K562 (cell line): Measurements from ENCODE around the gene CYB5D1. TPM values are rescaled to one million over a fixed set of nuclear protein-coding genes. Genes with fewer than 3 reads are reported as not detected.

Source experiments
- CBFB ChIP-seq: sonication (generic); formaldehyde crosslinking; IDR thresholded peaks from 2 replicates; pipeline ENCODE4 v1.4.0; 2020; ENCODE audit warnings: mild to moderate bottlenecking, missing genetic modification reagents
- CCAR2 ChIP-seq: fragments of 200-400 bp; formaldehyde crosslinking; IDR thresholded peaks from 2 replicates; pipeline ENCODE4 v1.6.1; 2017; ENCODE audit warnings: mild to moderate bottlenecking, low read depth, low read length
- COPS2 ChIP-seq: fragments of 450-650 bp; conservative IDR thresholded peaks from 2 replicates; pipeline ENCODE4 v1.6.1; 2016; ENCODE audit warnings: mild to moderate bottlenecking, moderate library complexity
- ESRRB ChIP-seq: fragments of 250-450 bp; sonication (Bioruptor Pico); IDR thresholded peaks from 2 replicates; pipeline ENCODE4 v1.5.0; 2020; ENCODE audit warnings: mild to moderate bottlenecking, moderate library complexity, borderline replicate concordance
- HDAC1 ChIP-seq, 2 experiments: fragments of 450-650 bp; IDR thresholded peaks; 2 replicates each; pipeline ENCODE4 v1.6.1; 2016 to 2017; ENCODE audit warnings: inconsistent platforms in 1 of 2, mild to moderate bottlenecking in 1 of 2, moderate library complexity in 1 of 2
- ILK ChIP-seq: fragments of 450-650 bp; IDR thresholded peaks from 2 replicates; pipeline ENCODE4 v1.6.1; 2016; ENCODE audit warnings: missing genetic modification characterization, low read depth, mild to moderate bottlenecking, missing compliant biosample characterization, moderate library complexity, borderline replicate concordance
- KDM5B ChIP-seq: fragments of 200-600 bp; sonication (generic); IDR thresholded peaks from 2 replicates; pipeline ENCODE4 v1.6.1; 2012; ENCODE audit warnings: low read depth, mild to moderate bottlenecking, moderate library complexity, low read length, control low read depth, inconsistent platforms; ENCODE audit not compliant: insufficient replicate concordance
- POLR2G ChIP-seq: fragments of 200-400 bp; formaldehyde crosslinking; IDR thresholded peaks from 2 replicates; pipeline ENCODE4 v1.6.1; 2017; ENCODE audit warnings: low read depth, mild to moderate bottlenecking, antibody characterized with exemption, low read length, moderate library complexity
- PYGO2 ChIP-seq: fragments of 450-650 bp; IDR thresholded peaks from 2 replicates; pipeline ENCODE4 v1.6.1; 2016; ENCODE audit warnings: mild to moderate bottlenecking, missing genetic modification characterization, moderate library complexity, missing compliant biosample characterization
- ZBED1 ChIP-seq: IDR thresholded peaks from 2 replicates; pipeline ENCODE4 v1.6.1; 2014
- ZNF830 ChIP-seq: fragments of 250-450 bp; sonication (Bioruptor Pico); IDR thresholded peaks from 2 replicates; pipeline ENCODE4 v1.5.0; 2021; ENCODE audit warnings: mild to moderate bottlenecking
- polyA plus RNA-seq, 8 experiments: library from polyadenylated mRNA; depleted of rRNA in 4 of 8; stranded (reverse) in 5 of 8; unstranded in 3 of 8; fragments of >200 nt; fragmentation: Nextera tagmentation in 2 of 8; fragmentation: Illumina TruSeq in 1 of 8; extraction: Ambion mirVana in 2 of 8; extraction: Trizol in 1 of 8; gene quantifications; 2 replicates each; pipeline versions ENCODE4 v1.2.1 to v1.2.3, GENCODE V29; 2011 to 2014; ENCODE audit warnings: inconsistent platforms in 1 of 8, missing spikeins in 1 of 8
- total RNA-seq, 7 experiments: library from RNA; depleted of rRNA in 6 of 7; stranded (reverse); fragments of >200 nt in 6 of 7; fragmentation: Illumina TruSeq in 2 of 7; extraction: Trizol in 2 of 7; gene quantifications; 2 replicates each; pipeline versions ENCODE4 v1.2.1 to v1.2.3, GENCODE V29; 2011 to 2021; ENCODE audit warnings: low replicate concordance in 1 of 7
- TF ChIP-seq, protein P1 (sequence below): sonication (generic); formaldehyde crosslinking; IDR thresholded peaks from 2 replicates; pipeline ENCODE4 v1.8.0; 2022; ENCODE audit warnings: mild to moderate bottlenecking, missing genetic modification reagents
- TF ChIP-seq, protein P2 (sequence below): fragments of 250-450 bp; sonication (Bioruptor Pico); IDR thresholded peaks from 2 replicates; pipeline ENCODE4 v1.4.0; 2020; ENCODE audit warnings: mild to moderate bottlenecking, moderate library complexity
- TF ChIP-seq, protein P3 (sequence below): fragments of 250-450 bp; sonication (Bioruptor Pico); IDR thresholded peaks from 2 replicates; pipeline ENCODE4 v1.5.1; 2021; ENCODE audit warnings: mild to moderate bottlenecking
- TF ChIP-seq, protein P4 (sequence below): fragments of 250-450 bp; sonication (Bioruptor Pico); IDR thresholded peaks from 2 replicates; pipeline ENCODE4 v1.8.0; 2021; ENCODE audit warnings: mild to moderate bottlenecking, moderate library complexity

CYB5D1 gene
- total and polyA plus RNA-seq, 9 of the 15 experiments (the other 6 are each of a cell fraction or from before 2014, with no cell fraction given): 2.4 to 7.9 (median 5.7) TPM

DNA sequence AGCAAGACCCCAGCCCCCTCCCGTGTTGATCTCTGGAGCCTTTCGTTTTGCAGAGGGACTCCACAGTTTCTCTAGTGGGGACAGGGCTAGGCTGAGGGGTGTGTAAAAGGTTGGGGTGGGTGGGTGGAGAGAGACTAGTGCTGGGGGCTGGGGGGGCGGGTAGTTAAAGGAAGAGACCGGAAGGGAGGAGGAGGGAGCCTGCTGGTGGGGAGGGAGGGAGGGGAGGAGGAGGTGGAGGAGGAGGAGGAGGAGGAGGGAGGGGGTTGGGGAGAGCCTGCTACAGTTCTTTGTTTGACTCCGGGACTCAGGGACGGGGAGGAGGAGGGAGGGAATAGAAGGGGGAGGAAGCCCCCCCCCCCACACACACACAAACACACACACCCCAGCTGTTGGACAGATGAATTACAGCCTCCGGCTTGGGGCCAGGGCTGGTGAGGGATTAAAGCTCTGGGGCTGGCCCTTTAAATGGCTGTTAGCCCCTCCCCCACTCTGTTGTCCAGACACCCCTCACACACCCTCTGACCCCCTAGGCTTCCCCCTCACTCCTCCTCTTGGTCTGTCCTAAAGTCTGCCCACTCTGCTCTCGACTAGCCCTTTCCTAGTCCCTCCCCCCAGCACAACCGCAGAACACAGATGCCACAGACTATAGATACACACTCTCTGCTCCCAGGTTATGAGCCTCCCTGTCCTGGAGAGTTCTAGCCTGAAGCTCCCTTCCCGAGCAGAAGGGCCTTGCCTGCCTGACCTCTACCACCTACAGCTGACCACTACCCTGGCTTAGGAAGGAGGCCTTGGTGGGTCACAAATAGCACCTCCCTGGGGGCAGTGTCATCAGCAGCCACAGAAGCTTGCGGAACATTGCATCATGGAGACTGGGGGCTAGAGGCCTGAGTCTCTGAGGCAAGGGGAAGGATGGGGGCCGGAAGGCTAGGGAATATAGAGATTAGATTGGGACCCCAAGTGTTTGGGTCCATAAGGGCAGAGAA lies 19.4 kb upstream of the CYB5D1 start (continued):
- TF ChIP-seq, protein P1, sequence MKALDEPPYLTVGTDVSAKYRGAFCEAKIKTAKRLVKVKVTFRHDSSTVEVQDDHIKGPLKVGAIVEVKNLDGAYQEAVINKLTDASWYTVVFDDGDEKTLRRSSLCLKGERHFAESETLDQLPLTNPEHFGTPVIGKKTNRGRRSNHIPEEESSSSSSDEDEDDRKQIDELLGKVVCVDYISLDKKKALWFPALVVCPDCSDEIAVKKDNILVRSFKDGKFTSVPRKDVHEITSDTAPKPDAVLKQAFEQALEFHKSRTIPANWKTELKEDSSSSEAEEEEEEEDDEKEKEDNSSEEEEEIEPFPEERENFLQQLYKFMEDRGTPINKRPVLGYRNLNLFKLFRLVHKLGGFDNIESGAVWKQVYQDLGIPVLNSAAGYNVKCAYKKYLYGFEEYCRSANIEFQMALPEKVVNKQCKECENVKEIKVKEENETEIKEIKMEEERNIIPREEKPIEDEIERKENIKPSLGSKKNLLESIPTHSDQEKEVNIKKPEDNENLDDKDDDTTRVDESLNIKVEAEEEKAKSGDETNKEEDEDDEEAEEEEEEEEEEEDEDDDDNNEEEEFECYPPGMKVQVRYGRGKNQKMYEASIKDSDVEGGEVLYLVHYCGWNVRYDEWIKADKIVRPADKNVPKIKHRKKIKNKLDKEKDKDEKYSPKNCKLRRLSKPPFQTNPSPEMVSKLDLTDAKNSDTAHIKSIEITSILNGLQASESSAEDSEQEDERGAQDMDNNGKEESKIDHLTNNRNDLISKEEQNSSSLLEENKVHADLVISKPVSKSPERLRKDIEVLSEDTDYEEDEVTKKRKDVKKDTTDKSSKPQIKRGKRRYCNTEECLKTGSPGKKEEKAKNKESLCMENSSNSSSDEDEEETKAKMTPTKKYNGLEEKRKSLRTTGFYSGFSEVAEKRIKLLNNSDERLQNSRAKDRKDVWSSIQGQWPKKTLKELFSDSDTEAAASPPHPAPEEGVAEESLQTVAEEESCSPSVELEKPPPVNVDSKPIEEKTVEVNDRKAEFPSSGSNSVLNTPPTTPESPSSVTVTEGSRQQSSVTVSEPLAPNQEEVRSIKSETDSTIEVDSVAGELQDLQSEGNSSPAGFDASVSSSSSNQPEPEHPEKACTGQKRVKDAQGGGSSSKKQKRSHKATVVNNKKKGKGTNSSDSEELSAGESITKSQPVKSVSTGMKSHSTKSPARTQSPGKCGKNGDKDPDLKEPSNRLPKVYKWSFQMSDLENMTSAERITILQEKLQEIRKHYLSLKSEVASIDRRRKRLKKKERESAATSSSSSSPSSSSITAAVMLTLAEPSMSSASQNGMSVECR: 0 out of 2 replicates have a peak, but pooled peaks have one; percentile 27
- TF ChIP-seq CCAR2 (no peak), ILK (tag) (no peak), KDM5B (peak; percentile 36), ESRRB (CRISPR knock-in tag) (no peak), HDAC1 (IDR thresholded peaks at IDR 0.05) (peak in 1 of 2 experiments; percentile 51; a peak in 2 of 4 replicates), ZBED1 (no peak), PYGO2 (tag) (no peak), CBFB (CRISPR knock-in tag) (peak; percentile 27; the same call in 1 of the 2 replicates), ZNF830 (no peak), COPS2 (no peak), POLR2G (peak; percentile 44; the same call in 1 of the 2 replicates)
- TF ChIP-seq, protein P2, sequence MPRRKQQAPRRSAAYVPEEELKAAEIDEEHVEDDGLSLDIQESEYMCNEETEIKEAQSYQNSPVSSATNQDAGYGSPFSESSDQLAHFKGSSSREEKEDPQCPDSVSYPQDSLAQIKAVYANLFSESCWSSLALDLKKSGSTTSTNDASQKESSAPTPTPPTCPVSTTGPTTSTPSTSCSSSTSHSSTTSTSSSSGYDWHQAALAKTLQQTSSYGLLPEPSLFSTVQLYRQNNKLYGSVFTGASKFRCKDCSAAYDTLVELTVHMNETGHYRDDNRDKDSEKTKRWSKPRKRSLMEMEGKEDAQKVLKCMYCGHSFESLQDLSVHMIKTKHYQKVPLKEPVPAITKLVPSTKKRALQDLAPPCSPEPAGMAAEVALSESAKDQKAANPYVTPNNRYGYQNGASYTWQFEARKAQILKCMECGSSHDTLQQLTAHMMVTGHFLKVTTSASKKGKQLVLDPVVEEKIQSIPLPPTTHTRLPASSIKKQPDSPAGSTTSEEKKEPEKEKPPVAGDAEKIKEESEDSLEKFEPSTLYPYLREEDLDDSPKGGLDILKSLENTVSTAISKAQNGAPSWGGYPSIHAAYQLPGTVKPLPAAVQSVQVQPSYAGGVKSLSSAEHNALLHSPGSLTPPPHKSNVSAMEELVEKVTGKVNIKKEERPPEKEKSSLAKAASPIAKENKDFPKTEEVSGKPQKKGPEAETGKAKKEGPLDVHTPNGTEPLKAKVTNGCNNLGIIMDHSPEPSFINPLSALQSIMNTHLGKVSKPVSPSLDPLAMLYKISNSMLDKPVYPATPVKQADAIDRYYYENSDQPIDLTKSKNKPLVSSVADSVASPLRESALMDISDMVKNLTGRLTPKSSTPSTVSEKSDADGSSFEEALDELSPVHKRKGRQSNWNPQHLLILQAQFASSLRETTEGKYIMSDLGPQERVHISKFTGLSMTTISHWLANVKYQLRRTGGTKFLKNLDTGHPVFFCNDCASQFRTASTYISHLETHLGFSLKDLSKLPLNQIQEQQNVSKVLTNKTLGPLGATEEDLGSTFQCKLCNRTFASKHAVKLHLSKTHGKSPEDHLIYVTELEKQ: no peak
- TF ChIP-seq, protein P3, sequence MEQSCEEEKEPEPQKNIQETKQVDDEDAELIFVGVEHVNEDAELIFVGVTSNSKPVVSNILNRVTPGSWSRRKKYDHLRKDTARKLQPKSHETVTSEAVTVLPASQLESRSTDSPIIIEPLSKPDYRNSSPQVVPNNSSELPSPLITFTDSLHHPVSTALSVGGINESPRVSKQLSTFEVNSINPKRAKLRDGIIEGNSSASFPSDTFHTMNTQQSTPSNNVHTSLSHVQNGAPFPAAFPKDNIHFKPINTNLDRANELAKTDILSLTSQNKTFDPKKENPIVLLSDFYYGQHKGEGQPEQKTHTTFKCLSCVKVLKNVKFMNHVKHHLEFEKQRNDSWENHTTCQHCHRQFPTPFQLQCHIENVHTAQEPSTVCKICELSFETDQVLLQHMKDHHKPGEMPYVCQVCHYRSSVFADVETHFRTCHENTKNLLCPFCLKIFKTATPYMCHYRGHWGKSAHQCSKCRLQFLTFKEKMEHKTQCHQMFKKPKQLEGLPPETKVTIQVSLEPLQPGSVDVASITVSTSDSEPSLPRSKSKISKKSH (CRISPR knock-in tag): no peak
- TF ChIP-seq, protein P4, sequence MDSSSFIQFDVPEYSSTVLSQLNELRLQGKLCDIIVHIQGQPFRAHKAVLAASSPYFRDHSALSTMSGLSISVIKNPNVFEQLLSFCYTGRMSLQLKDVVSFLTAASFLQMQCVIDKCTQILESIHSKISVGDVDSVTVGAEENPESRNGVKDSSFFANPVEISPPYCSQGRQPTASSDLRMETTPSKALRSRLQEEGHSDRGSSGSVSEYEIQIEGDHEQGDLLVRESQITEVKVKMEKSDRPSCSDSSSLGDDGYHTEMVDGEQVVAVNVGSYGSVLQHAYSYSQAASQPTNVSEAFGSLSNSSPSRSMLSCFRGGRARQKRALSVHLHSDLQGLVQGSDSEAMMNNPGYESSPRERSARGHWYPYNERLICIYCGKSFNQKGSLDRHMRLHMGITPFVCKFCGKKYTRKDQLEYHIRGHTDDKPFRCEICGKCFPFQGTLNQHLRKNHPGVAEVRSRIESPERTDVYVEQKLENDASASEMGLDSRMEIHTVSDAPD (CRISPR knock-in tag): no peak
